GM18520 (cell line): ENCODE measurements around the gene PPP3CA.

ENCODE experiments used
- ATAC-seq: cut with Tn5 transposase; IDR thresholded peaks from one replicate; pipeline ENCODE4 v1.9.1; 2021; ENCODE audit not compliant: unreplicated experiment

PPP3CA gene

DNA sequence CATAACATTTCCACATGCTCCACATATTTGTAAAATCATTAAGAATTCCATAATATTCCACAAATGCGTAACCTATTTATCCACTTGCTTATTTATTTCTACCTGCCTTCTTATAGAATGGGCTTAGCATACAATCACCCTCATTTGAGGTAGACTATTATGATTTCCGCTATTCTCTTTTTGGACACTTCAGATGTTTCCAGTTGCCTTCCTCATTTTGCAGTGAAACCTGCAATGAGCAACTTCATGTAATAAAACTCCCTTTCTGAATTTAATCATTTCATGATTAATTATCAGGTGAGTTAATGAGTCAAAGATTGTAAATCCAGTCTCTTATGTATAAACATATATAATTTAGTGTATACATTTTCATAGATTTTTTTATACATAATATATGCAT is 58.0 kb downstream of the PPP3CA start:
- ATAC-seq = no peak

- no peak for ATAC-seq
Measured at GRCh38 chr4:101288365-101289145, 58.8 kb downstream of the PPP3CA start.

DNA sequence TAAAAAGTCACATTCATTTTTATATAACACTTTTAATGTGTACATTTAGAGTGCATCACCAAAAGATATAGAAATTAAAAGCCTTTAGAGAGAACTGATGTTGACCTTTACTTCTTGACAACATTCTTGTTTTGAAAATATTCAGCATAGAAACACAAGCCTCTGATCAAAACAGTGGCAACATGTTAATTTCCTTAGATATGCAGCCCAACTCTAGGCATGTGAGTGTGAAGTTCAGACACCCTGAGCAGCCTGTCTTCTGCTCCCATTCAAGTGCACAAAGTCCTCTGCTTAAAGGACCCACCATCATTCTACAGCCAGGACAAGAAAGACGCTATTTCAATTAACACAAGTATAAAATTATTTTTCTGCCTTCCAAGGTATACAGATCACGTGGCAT is 60.0 kb downstream of the PPP3CA start:
- ATAC-seq = no peak

DNA sequence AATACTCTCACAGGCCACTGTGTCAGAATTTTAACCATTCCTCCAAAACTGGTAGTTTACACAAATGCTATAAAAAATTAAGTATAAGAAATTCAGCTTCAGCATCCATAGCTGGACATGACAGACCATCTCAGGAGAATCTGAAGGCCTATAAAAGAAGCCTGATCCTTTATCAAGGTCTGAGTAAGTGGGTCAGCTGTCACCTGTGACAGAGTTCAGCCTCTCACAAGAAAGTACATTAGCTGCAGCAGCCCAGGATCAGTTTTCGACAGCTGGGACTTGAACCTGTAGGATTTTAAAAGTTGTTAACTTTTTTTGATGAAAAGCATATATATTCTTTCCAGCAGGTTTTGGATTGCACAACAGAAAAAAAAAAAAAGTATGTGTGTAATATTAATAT is 60.7 kb downstream of the PPP3CA start:
- no peak for ATAC-seq

DNA sequence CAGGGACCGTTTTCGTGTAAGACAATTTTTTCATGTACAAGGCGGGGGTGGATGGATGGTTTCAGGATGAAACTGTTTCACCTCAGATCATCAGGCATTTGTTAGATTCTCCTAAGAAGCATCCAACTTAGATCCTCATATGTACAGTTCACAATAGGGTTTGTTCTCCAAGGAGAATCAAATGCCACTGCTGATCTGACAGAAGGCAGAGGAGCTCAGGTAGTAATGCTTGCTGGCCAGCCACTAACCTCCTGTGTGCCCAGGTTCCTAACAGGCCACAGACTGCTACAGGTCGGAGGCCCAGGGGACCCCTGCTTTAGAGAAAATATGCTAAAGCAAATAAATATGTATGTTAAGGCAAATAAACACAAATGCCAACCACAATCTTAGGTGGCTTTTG is 61.3 kb downstream of the PPP3CA start:
- no peak for ATAC-seq

GRCh38 chr4:101284546-101284945 is 62.8 kb downstream of the PPP3CA start:
- no peak for ATAC-seq

DNA sequence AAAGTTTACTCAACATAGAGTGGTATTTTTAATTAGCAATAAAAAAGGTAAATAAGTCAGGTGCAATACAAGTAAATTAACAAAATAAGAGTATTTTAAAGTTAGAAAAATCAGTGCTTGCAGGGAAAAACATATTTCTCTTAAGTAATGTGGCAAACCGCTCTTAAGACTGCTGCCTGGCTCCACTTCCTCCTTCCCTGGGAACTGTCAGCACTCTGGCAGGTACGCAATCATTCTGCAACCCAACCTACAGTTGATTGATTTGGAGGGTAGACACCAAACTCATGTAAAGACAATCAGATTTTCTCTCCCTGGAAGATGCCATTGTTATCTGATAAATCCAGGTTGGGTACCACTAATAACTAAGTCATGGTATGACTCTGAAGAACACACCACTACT is 63.9 kb downstream of the PPP3CA start:
- ATAC-seq = no peak

DNA sequence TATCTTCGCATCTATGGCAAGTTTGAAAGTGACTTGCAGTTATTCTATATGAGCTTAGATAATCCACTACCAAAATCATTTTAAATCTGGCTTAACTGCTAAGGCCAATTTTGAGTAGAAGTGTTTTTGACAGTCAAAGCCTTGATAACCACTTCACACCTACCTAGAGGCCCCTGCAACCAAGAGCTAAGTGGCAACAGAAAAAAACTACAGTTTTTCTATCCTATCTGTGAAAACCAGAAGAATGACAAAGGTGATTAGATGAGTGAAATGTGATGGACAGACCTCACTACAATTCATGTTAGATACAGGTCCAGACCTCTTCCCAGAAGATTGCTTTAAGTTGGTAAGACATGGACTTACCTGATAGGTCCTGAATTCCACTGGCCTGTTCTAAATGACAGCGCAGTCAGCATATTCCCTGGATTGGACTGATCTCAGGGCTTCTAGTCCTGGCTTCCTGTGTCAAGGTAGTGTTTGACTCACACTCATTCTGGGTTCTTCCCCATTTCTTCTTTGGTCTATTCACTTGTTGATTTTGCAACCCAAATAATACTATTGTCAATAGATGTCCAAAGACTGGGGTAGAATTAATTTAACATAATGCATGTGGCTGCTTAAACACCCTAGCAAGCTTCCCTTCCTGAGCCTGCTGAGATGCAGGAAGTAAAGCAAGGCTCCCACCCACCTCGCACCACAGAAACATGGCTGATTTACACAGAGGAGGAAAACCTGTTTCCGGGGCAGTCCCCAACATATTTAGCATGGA is 65.1 kb downstream of the PPP3CA start:
- ATAC-seq = peak; percentile 34

DNA sequence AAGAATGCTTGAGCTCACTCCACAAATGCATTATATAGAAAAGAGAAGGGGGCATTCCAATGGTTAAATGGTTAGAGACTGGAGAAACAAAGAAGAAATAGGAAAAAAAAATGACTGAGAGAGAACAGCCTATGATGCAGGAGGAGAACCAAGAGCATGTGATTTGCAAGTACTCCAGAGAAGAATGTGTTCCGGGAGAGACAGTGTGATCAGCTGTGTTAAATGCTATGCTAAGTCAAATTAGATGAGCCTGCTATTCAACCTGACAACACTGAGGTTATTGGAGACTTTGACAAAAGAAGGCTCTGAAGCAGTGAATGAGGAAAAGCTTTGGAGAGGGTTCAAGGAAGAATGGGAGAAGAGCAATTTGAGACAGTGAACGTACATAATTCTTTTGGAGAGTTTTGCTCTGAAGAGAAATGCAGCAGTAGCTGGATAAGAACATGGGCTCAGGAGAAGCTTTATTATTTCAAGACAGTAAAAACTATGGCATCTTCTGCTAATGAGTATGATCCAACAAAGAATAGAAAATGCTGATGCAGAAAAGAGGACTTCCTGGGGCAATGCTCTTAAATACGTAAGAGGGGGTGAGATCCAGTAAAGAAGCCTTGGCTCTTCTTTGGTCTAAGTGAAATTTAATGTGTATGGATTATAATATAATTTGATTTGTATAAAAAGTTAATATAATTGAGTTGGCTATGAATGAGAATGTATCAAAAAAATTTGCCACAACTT is 66.3 kb downstream of the PPP3CA start:
- no peak for ATAC-seq

DNA sequence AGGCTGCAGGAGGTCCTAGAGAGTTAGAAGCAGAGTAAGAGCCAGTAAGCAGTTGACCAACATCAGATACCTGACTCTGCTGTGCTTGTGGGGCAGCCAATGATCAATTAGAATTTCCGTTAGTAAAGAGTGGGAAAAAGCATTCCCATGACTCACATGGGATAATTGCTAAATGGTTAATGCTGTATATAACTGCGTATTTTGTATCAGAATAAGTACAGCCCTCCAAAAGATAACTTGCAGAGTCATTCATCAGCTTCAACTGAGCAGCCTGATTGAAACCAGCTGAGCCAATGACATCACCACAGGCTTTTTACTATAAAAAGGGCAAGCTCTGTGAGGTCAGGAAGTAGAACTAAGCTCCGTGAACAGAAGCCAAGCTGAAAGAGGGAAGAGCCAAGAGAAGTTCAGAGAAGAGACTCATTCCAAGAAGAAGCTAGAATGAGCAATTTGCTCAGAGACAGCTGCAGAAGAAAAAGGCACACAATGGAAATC is 67.9 kb downstream of the PPP3CA start:
- peak; percentile 47 for ATAC-seq

DNA sequence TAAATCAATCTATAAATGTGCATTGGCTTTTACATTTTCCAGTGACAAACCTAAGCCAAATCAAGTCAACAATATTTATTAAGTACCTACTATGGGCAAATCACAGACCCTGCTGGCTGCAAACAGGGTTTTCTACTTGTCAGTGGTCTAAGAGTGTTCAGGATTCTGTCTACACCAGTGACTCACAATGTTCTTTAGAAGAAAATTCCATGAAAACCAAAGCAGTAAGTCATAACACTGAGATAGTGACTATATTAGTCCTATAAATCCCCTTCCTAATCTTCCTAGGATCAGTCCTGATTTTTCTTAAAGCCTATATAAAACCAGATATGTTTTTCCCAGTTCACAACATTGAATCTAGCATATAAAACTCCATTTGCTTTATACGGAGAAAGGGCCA is 69.7 kb downstream of the PPP3CA start:
- no peak for ATAC-seq

DNA sequence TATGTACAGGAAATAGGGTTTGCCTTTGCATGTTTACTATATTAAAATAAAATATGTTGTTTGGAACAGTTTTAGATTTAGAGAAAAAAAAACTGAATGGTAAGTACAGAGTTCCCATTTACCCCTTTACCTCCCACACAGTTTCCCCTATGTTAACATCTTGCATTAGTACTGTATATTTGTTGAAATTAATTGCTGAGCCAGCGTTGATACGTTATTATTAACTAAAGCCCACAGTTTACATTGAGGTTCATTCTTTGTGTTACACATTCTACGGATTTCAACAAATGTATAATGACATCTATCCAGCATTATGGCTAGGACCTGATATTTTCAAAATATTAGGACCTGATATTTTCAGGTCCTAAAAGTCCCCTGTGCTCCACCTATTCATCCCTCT is 70.7 kb downstream of the PPP3CA start:
- ATAC-seq = no peak

GRCh38 chr4:101274888-101275752 is 72.2 kb downstream of the PPP3CA start:
- ATAC-seq = no peak

GRCh38 chr4:101271516-101271915 is 75.8 kb downstream of the PPP3CA start:
- ATAC-seq = no peak

GRCh38 chr4:101269682-101270081 is 77.6 kb downstream of the PPP3CA start:
- ATAC-seq = no peak

DNA sequence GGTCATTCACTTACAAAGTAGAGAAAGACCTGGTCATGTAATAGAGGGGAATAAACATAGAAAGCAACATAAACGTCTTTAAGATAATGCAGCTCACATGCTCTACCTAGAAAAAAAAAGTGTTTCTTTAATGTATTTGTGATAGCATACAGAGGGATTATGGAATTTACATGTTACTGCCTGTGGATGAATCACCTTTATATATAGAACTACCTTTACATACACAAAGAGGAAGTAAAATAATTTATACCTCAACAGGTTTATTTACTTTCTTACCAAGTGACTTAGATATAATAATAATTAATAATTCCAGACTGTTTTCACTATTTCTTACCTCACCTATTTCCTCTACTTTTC is 81.5 kb downstream of the PPP3CA start:
- no peak for ATAC-seq

DNA sequence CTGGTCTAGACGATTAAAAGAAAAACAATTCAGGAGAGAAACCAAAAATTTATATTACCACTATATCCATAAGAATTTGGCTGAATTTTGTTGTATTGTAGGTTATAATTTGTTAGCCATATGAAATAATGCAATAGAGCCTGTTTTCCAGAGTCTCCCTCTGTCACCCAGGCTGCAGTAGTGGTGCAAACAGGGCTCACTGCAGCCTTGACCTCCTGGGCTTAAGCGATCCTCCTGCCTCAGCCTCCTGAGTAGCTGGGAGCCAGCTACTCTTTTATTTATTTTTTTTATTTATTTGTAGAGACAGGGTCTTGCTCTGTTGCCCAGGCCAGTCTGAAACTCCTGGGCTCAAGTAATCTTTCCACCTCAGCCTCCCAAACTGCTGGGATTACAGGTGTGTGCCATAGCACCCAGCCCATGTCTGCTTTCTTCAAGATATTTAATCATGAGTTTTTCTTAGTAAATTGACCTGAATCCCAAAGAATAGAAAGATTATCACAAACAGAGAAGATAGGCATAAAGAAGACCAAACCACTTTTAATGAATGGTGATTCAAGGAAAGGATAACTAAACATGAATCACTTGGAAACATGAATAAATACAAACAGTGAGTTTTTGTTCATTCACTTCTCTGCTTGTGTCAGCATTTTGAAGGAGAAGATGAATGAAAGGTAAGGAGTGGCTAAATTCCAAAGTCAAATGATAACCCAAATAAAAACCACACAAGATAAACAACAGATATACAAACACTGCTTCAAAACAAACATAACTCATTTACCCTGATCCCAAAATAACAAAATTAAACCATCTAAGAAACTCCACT is 82.1 kb downstream of the PPP3CA start:
- no peak for ATAC-seq

DNA sequence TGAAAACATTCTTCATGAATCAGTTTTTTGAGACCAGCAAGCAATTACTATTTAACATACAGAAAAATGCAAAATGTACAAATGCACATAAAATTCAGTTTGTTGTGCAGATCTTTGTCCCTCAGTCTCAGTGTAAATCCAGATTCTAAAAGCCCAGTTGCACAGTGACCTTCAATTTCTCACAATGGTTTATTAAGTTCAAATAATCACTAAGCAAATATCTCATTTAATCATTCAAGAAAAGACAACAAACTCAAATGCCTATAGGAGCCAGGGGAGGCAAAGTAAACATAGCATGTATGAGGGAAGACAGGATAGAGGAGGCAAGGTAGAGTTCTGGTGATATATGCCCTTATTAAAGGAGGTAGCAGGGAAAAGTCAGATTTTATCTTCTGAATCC is 82.8 kb downstream of the PPP3CA start:
- no peak for ATAC-seq

GRCh38 chr4:101262683-101263082 is 84.6 kb downstream of the PPP3CA start:
- ATAC-seq = no peak

DNA sequence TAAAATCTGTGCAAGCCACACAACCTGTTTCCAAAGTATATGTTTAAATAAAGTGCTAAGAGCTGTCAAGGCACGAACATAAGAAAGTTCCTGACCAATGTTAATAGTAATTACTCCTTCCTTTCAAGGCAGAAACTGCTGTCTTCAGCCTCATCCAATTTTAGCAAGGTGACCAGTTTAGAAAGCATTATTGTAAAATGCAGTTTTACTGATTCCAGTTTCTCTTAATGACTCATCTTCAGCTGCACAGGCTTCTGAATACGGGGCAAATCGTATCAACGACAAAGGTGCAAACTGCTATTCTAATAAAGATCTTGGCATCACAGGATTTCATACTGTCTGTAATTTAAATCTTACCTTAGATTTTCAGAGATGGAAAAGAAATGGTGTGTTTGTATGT is 87.5 kb downstream of the PPP3CA start:
- ATAC-seq = peak; percentile 89
